ENCODE results near the gene NPFF. TPM values are rescaled to one million over a fixed set of nuclear protein-coding genes. Genes with fewer than 3 reads are reported as not detected.

Gene NPFF
- total and polyA plus RNA-seq, 7 experiments from 2014 or later: not detected

DNA sequence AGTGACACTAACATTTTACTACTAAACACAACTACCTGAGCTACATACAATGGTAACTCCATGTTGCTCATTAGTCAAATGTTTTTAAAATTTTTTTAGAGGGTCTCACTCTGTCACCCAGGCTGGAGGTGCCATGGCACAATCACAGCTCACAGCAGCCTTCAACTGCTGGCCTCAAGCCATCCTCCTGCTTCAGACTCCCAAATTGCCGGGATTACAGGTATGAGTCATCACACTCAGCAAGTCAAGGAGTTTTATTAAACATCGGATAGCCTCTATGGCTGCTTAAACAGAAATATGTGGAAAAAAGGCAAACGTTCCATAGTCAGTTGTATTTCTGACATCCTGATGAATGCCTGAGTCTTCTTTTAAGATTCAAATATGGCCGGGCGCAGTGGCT is 11.1 kb upstream of the NPFF start:
- Mint-ChIP-seq H3K36me3 (peaks cover 0 to 55% (median 15%) of the 10 kb centered on the region in 5 donors), H3K27ac (no peak overlapping the region), H3K27me3 (no peaks in the 10 kb centered on the region), H3K9me3 (peaks cover 0 to 1% (median 0%) of the 10 kb centered on the region in 11 donors), H3K4me1 (peaks cover 0 to 5% (median 0%) of the 10 kb centered on the region in 7 donors), H3K4me3 (no peak overlapping the region)
- CTCF ChIA-PET: interaction anchor here (0.6 kb wide), 1 partner anchor 13 kb away, joined by 5 read pairs; no protein-coding TSS in a partner anchor
- peaks cover 15 to 88% (median 21%) of the 10 kb centered on the region in 3 experiments for H3K36me3 ChIP-seq (ENCODE audit: control insufficient read depth in 2 of 3, insufficient read depth in 3 of 3, low read length in 3 of 3)
- H3K4me1 ChIP-seq (ENCODE audit: control insufficient read depth in 2 of 2, insufficient read depth in 2 of 2, low read length in 2 of 2): no peaks in the 10 kb centered on the region
- no peak for ATAC-seq
- no peaks in the 10 kb centered on the region for H3K9me3 ChIP-seq (ENCODE audit: control insufficient read depth in 2 of 3, low read length in 3 of 3)
- intact Hi-C loops (cut with micrococcal nuclease): no loop called here
- H3K4me3 ChIP-seq (ENCODE audit: low read length): no peak overlapping the region
- H3K27ac ChIP-seq (ENCODE audit: low read depth, low read length): no peak overlapping the region
- H3K27me3 ChIP-seq (ENCODE audit: control insufficient read depth in 2 of 2, insufficient read depth in 2 of 2, low read length in 2 of 2): no peaks in the 10 kb centered on the region
- POLR2A ChIA-PET: no interaction called here
- no peak for DNase-seq

- POLR2A ChIA-PET: interaction anchor here (0.7 kb wide), 1 partner anchor 19 kb away, joined by 4 read pairs; no protein-coding TSS in a partner anchor
- CTCF ChIA-PET: interaction anchor here (1.4 kb wide), 1 partner anchor 9 kb away, joined by 4 read pairs; no protein-coding TSS in a partner anchor
- peaks cover 0 to 48% (median 15%) of the 10 kb centered on the region in 5 donors for H3K36me3 Mint-ChIP-seq
- no peak overlapping the region for H3K4me3 Mint-ChIP-seq
- no peak overlapping the region for H3K27ac ChIP-seq (ENCODE audit: low read depth, low read length)
- ATAC-seq (no peak), DNase-seq (no peak)
- H3K9me3 ChIP-seq (ENCODE audit: control insufficient read depth in 2 of 3, low read length in 3 of 3): no peaks in the 10 kb centered on the region
- peak overlapping the region in 2 of 9 donors; percentile 40 to 51 for H3K27ac Mint-ChIP-seq
- no peak overlapping the region for H3K4me3 ChIP-seq (ENCODE audit: low read length)
- peaks cover 0 to 5% (median 0%) of the 10 kb centered on the region in 7 donors for H3K4me1 Mint-ChIP-seq
- H3K27me3 Mint-ChIP-seq: no peaks in the 10 kb centered on the region
- H3K36me3 ChIP-seq (ENCODE audit: control insufficient read depth in 2 of 3, insufficient read depth in 3 of 3, low read length in 3 of 3): peaks cover 8 to 89% (median 21%) of the 10 kb centered on the region in 3 experiments
- H3K27me3 ChIP-seq (ENCODE audit: control insufficient read depth in 2 of 2, insufficient read depth in 2 of 2, low read length in 2 of 2): no peaks in the 10 kb centered on the region
- no peaks in the 10 kb centered on the region for H3K4me1 ChIP-seq (ENCODE audit: control insufficient read depth in 2 of 2, insufficient read depth in 2 of 2, low read length in 2 of 2)
- intact Hi-C loops (cut with micrococcal nuclease): no loop called here
- peaks cover 0 to 1% (median 0%) of the 10 kb centered on the region in 11 donors for H3K9me3 Mint-ChIP-seq
Measured at GRCh38 chr12:53516758-53517455, 9.6 kb upstream of the NPFF start.

- CTCF ChIA-PET: no interaction called here
- Mint-ChIP-seq H3K27ac (peak overlapping the region in 3 of 9 donors; percentile 21 to 39 (median 28)), H3K36me3 (peaks cover 0 to 40% (median 9%) of the 10 kb centered on the region in 5 donors), H3K4me1 (peaks cover 0 to 5% (median 0%) of the 10 kb centered on the region in 7 donors), H3K27me3 (no peaks in the 10 kb centered on the region), H3K9me3 (peaks cover 0 to 1% (median 0%) of the 10 kb centered on the region in 11 donors), H3K4me3 (no peak overlapping the region)
- no peaks in the 10 kb centered on the region for H3K9me3 ChIP-seq (ENCODE audit: control insufficient read depth in 2 of 3, low read length in 3 of 3)
- peaks cover 0 to 85% (median 16%) of the 10 kb centered on the region in 3 experiments for H3K36me3 ChIP-seq (ENCODE audit: control insufficient read depth in 2 of 3, insufficient read depth in 3 of 3, low read length in 3 of 3)
- H3K4me3 ChIP-seq (ENCODE audit: low read length): no peak overlapping the region
- no peak overlapping the region for H3K27ac ChIP-seq (ENCODE audit: low read depth, low read length)
- no peaks in the 10 kb centered on the region for H3K4me1 ChIP-seq (ENCODE audit: control insufficient read depth in 2 of 2, insufficient read depth in 2 of 2, low read length in 2 of 2)
- ATAC-seq: no peak
- intact Hi-C loops (cut with micrococcal nuclease): no loop called here
- POLR2A ChIA-PET: no interaction called here
- no peak for DNase-seq
- no peaks in the 10 kb centered on the region for H3K27me3 ChIP-seq (ENCODE audit: control insufficient read depth in 2 of 2, insufficient read depth in 2 of 2, low read length in 2 of 2)
Measured at GRCh38 chr12:53515291-53515680, 8.0 kb upstream of the NPFF start.

DNA sequence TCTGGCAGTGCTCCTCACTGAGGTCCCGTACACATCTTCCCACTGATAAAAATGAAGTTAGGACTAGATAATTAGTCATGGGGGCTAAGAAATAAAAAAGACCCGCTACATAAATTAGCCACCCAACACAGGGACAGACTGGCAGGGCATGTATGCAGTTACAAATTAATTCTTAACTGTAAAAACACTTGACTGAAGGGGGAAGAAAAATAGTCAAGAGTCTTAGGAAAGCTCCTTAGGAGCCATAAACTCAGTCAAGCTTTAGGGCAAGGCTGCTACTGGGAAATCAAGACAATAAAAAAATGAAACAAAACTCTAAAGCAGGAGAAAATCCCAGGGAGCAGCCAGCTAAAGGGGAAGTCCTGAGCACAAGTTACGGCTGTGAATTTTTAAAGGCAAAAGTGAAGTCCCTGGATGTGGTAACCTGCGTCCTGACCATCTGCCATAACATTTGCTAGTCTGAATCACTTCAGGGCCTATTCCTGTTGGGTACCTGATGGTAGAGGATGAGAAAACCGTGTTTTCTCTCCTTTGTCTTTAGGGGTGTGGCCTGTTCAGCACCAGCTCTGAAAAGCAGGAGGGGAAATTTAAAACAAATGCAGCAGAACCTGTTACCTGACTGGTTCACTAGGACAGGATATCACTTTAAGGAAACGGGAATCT is 7.5 kb upstream of the NPFF start:
- DNase-seq: no peak
- H3K27me3 Mint-ChIP-seq: no peaks in the 10 kb centered on the region
- ATAC-seq: no peak
- Histone ChIP-seq H3K27ac (ENCODE audit: low read depth, low read length) (no peak overlapping the region), H3K4me1 (ENCODE audit: control insufficient read depth in 2 of 2, insufficient read depth in 2 of 2, low read length in 2 of 2) (no peaks in the 10 kb centered on the region), H3K36me3 (ENCODE audit: control insufficient read depth in 2 of 3, insufficient read depth in 3 of 3, low read length in 3 of 3) (peaks cover 0 to 81% (median 16%) of the 10 kb centered on the region in 3 experiments), H3K9me3 (ENCODE audit: control insufficient read depth in 2 of 3, low read length in 3 of 3) (no peaks in the 10 kb centered on the region), H3K4me3 (ENCODE audit: low read length) (no peak overlapping the region), H3K27me3 (ENCODE audit: control insufficient read depth in 2 of 2, insufficient read depth in 2 of 2, low read length in 2 of 2) (no peaks in the 10 kb centered on the region)
- peaks cover 0 to 1% (median 0%) of the 10 kb centered on the region in 11 donors for H3K9me3 Mint-ChIP-seq
- POLR2A ChIA-PET: no interaction called here
- peaks cover 0 to 5% (median 0%) of the 10 kb centered on the region in 7 donors for H3K4me1 Mint-ChIP-seq
- no peak overlapping the region for H3K4me3 Mint-ChIP-seq
- peaks cover 0 to 37% (median 9%) of the 10 kb centered on the region in 5 donors for H3K36me3 Mint-ChIP-seq
- H3K27ac Mint-ChIP-seq: peak overlapping the region in 4 of 9 donors; percentile 28 to 53 (median 39)
- CTCF ChIA-PET: no interaction called here
- intact Hi-C loops (cut with micrococcal nuclease): no loop called here

- POLR2A ChIA-PET: no interaction called here
- peaks cover under 1 to 2% of the 10 kb centered on the region in 2 donors for H3K4me1 ChIP-seq (ENCODE audit: control insufficient read depth in 2 of 2, insufficient read depth in 2 of 2, low read length in 2 of 2)
- H3K4me3 Mint-ChIP-seq: no peak overlapping the region
- peak overlapping the region in 5 of 9 donors; percentile 23 to 89 (median 45) for H3K27ac Mint-ChIP-seq
- no peak for ATAC-seq
- no peak for DNase-seq
- CTCF ChIA-PET: interaction anchor here (0.5 to 1.8 kb wide), 2 partner anchors 96 to 161 kb away, joined by 3 to 5 read pairs; no protein-coding TSS in a partner anchor
- H3K27me3 Mint-ChIP-seq: no peaks in the 10 kb centered on the region
- peaks cover 0 to 73% (median 16%) of the 10 kb centered on the region in 3 experiments for H3K36me3 ChIP-seq (ENCODE audit: control insufficient read depth in 2 of 3, insufficient read depth in 3 of 3, low read length in 3 of 3)
- H3K27ac ChIP-seq (ENCODE audit: low read depth, low read length): no peak overlapping the region
- H3K27me3 ChIP-seq (ENCODE audit: control insufficient read depth in 2 of 2, insufficient read depth in 2 of 2, low read length in 2 of 2): no peaks in the 10 kb centered on the region
- H3K36me3 Mint-ChIP-seq: peaks cover 0 to 37% (median 9%) of the 10 kb centered on the region in 5 donors
- peaks cover 0 to 8% (median 4%) of the 10 kb centered on the region in 7 donors for H3K4me1 Mint-ChIP-seq
- peaks cover 0 to 1% (median 0%) of the 10 kb centered on the region in 11 donors for H3K9me3 Mint-ChIP-seq
- intact Hi-C loops (cut with micrococcal nuclease): no loop called here
- H3K9me3 ChIP-seq (ENCODE audit: control insufficient read depth in 2 of 3, low read length in 3 of 3): no peaks in the 10 kb centered on the region
- H3K4me3 ChIP-seq (ENCODE audit: low read length): no peak overlapping the region
Measured at GRCh38 chr12:53513712-53514410, 6.6 kb upstream of the NPFF start.

- H3K9me3 Mint-ChIP-seq: peaks cover 0 to 1% (median 0%) of the 10 kb centered on the region in 11 donors
- H3K4me1 Mint-ChIP-seq: peaks cover 4 to 17% (median 9%) of the 10 kb centered on the region in 7 donors
- H3K9me3 ChIP-seq (ENCODE audit: control insufficient read depth in 2 of 3, low read length in 3 of 3): no peaks in the 10 kb centered on the region
- H3K27me3 ChIP-seq (ENCODE audit: control insufficient read depth in 2 of 2, insufficient read depth in 2 of 2, low read length in 2 of 2): no peaks in the 10 kb centered on the region
- H3K27ac ChIP-seq (ENCODE audit: low read depth, low read length): no peak overlapping the region
- ChIA-PET CTCF (interaction anchor here (0.6 to 3.6 kb wide), 6 partner anchors 91 to 281 kb away, joined by 3 to 46 read pairs (median 4); no protein-coding TSS in a partner anchor), POLR2A (interaction anchor here (0.6 to 1.1 kb wide), 3 partner anchors 9 to 31 kb away, joined by 3 to 4 read pairs (median 3); partner anchors contain the start of gene TARBP2)
- H3K4me1 ChIP-seq (ENCODE audit: control insufficient read depth in 2 of 2, insufficient read depth in 2 of 2, low read length in 2 of 2): peaks cover 6 to 7% of the 10 kb centered on the region in 2 donors
- peaks cover 0 to 61% (median 0%) of the 10 kb centered on the region in 3 experiments for H3K36me3 ChIP-seq (ENCODE audit: control insufficient read depth in 2 of 3, insufficient read depth in 3 of 3, low read length in 3 of 3)
- no peaks in the 10 kb centered on the region for H3K27me3 Mint-ChIP-seq
- intact Hi-C loops (cut with micrococcal nuclease): no loop called here
- no peak overlapping the region for H3K4me3 Mint-ChIP-seq
- H3K27ac Mint-ChIP-seq: no peak overlapping the region
- H3K36me3 Mint-ChIP-seq: peaks cover 0 to 28% (median 5%) of the 10 kb centered on the region in 5 donors
- no peak overlapping the region for H3K4me3 ChIP-seq (ENCODE audit: low read length)
- no peak for DNase-seq
- no peak for ATAC-seq
Measured at GRCh38 chr12:53510181-53510812, 3.0 kb upstream of the NPFF start.

Data from naive thymus-derived CD4-positive, alpha-beta T cell (primary cell).